K562 (cell line): ENCODE measurements around the gene PACSIN2. TPM values are rescaled to one million over a fixed set of nuclear protein-coding genes. Genes with fewer than 3 reads are reported as not detected.
A peak's percentile ranks its signal among the peaks of the same experiment; 100 is the strongest.

Source experiments
- ATAC-seq: fragments of 200-7000 bp; cut with Tn5 transposase; 3 replicates; pipeline ENCODE4 v1.9.1; 2020; ENCODE audit warnings: moderate library complexity
- BruUV-seq: library from RNA; stranded (reverse); fragments of 400-500 nt; replicated peaks from 2 replicates; lab custom pipeline; 2021; lab: Mats Ljungman, UMichigan
- CTCF ChIA-PET: fragments of 300-600 bp; formaldehyde crosslinking; extraction: SDS; loops from one replicate; lab custom pipeline; 2021; ENCODE audit warnings: low intra/inter-chr PET ratio; lab: Yijun Ruan, JAX
- POLR2A ChIA-PET: fragments of 300-600, 350-650 bp; sonication (Branson Sonifier 250); formaldehyde crosslinking; extraction: SDS; loops from one replicate; lab custom pipeline; 2021; ENCODE audit warnings: antibody characterized with exemption, inconsistent platforms; lab: Yijun Ruan, JAX
- DNase-seq, 4 experiments: peaks; one replicate each; pipeline versions ENCODE4 v3.0.0 to v3.0.0-alpha.2; 2011 to 2018; ENCODE audit warnings: low spot score in 3 of 4, mixed read lengths in 3 of 4; ENCODE audit errors: extremely low read depth in 1 of 4
- FAIRE-seq: peaks from 2 replicates; lab custom pipeline; 2011; peaks lifted over from hg19 to GRCh38; lab: Jason Lieb, UNC
- H2AFZ ChIP-seq: 2 replicates; pipeline ENCODE4 v1.6.0; 2011; ENCODE audit warnings: low read depth, low read length, control low read depth, inconsistent platforms
- H3K27ac ChIP-seq: fragments of 200-600 bp; 3 replicates; pipeline ENCODE4 v1.8.0; 2011; ENCODE audit warnings: low read depth, mild to moderate bottlenecking, control low read depth, inconsistent platforms, low read length, moderate library complexity, mixed read lengths; ENCODE audit errors: extremely low read depth
- H3K27me3 ChIP-seq, 2 experiments: fragments of 300-600 bp in 1 of 2; 2 replicates in 1 of 2; 3 replicates in 1 of 2; pipeline versions ENCODE4 v1.6.0 to v1.8.0; 2011; ENCODE audit warnings: inconsistent platforms in 2 of 2, low read length in 2 of 2, mild to moderate bottlenecking in 1 of 2, mixed read lengths in 1 of 2, moderate library complexity in 1 of 2; ENCODE audit not compliant: control insufficient read depth in 2 of 2, insufficient read depth in 2 of 2
- H3K36me3 ChIP-seq: fragments of 300-600 bp; 3 replicates; pipeline ENCODE4 v1.8.0; 2011; ENCODE audit warnings: mild to moderate bottlenecking, low read length, inconsistent platforms; ENCODE audit not compliant: control insufficient read depth, insufficient read depth
- H3K4me1 ChIP-seq, 2 experiments: fragments of 200-600 bp in 1 of 2; replicated peaks in 1 of 2; 2 replicates in 1 of 2; 3 replicates in 1 of 2; pipeline versions ENCODE4 v1.5.1 to v1.8.0; 2011; ENCODE audit warnings: inconsistent platforms in 2 of 2, low read length in 2 of 2, mild to moderate bottlenecking in 1 of 2, mixed read lengths in 1 of 2, moderate library complexity in 1 of 2; ENCODE audit not compliant: control insufficient read depth in 2 of 2, insufficient read depth in 2 of 2
- H3K4me2 ChIP-seq: 2 replicates; pipeline ENCODE4 v1.6.1; 2011; ENCODE audit warnings: low read length, control low read depth, inconsistent platforms, mixed read lengths; ENCODE audit not compliant: insufficient read depth
- H3K4me3 ChIP-seq: fragments of 200-600 bp; sonication (generic), shearing (Covaris generic); 2 replicates; pipeline ENCODE4 v1.5.1; 2016; ENCODE audit warnings: control low read depth, inconsistent platforms
- H3K79me2 ChIP-seq: fragments of 200-600 bp; 3 replicates; pipeline ENCODE4 v1.8.0; 2011; ENCODE audit warnings: low read length, inconsistent platforms; ENCODE audit not compliant: control insufficient read depth, insufficient read depth
- H3K9ac ChIP-seq, 2 experiments: 2 replicates each; pipeline versions ENCODE4 v1.6.0 to v1.6.1; 2011; ENCODE audit warnings: low read depth in 2 of 2, low read length in 2 of 2, control low read depth in 1 of 2, inconsistent platforms in 1 of 2, mild to moderate bottlenecking in 1 of 2, mixed read lengths in 1 of 2; ENCODE audit not compliant: insufficient read depth in 1 of 2
- H3K9me1 ChIP-seq: one replicate; pipeline ENCODE4 v1.6.0; 2011; ENCODE audit warnings: inconsistent platforms, mild to moderate bottlenecking, low read length, moderate library complexity; ENCODE audit not compliant: control insufficient read depth, insufficient read depth
- H3K9me3 ChIP-seq: replicated peaks from 2 replicates; pipeline ENCODE4 v1.5.1; 2011; ENCODE audit warnings: low read depth, low read length, inconsistent platforms; ENCODE audit not compliant: control insufficient read depth, insufficient read depth
- H4K20me1 ChIP-seq: replicated peaks from 2 replicates; pipeline ENCODE4 v1.6.1; 2011; ENCODE audit warnings: low read length, inconsistent platforms, mixed read lengths; ENCODE audit not compliant: control insufficient read depth, insufficient read depth
- ARID1B ChIP-seq: fragments of 450-650 bp; IDR thresholded peaks from 2 replicates; pipeline ENCODE4 v1.6.1; 2016; ENCODE audit warnings: antibody characterized with exemption, mild to moderate bottlenecking, inconsistent platforms
- ARNT ChIP-seq, 2 experiments: fragments of 450-650 bp; IDR thresholded peaks; 2 replicates each; pipeline ENCODE4 v1.6.1; 2016; ENCODE audit warnings: mild to moderate bottlenecking in 1 of 2
- ATF3 ChIP-seq, 2 experiments: fragments of 450-650 bp in 1 of 2; sonication (generic) in 1 of 2; formaldehyde crosslinking in 1 of 2; IDR thresholded peaks in 1 of 2; conservative IDR thresholded peaks in 1 of 2; 2 replicates each; pipeline versions ENCODE4 v1.6.1 to v1.8.1; 2016 to 2023; ENCODE audit warnings: mild to moderate bottlenecking in 2 of 2, moderate library complexity in 2 of 2, inconsistent platforms in 1 of 2, missing genetic modification reagents in 1 of 2
- FOSL1 ChIP-seq: fragments of 200-800 bp; sonication (Bioruptor generic); conservative IDR thresholded peaks from 2 replicates; pipeline ENCODE4 v1.6.1; 2016; ENCODE audit warnings: missing genetic modification characterization, missing compliant biosample characterization
- JUND ChIP-seq, 2 experiments: IDR thresholded peaks; 2 replicates in 1 of 2; 3 replicates in 1 of 2; pipeline ENCODE4 v1.6.1; 2011; ENCODE audit warnings: borderline replicate concordance in 2 of 2, low read depth in 2 of 2, low read length in 2 of 2, improper control_type of control experiment in 1 of 2, missing biosample characterization in 1 of 2, missing genetic modification characterization in 1 of 2, missing genetic modification reagents in 1 of 2
- MEIS2 ChIP-seq: fragments of 450-650 bp; IDR thresholded peaks from 2 replicates; pipeline ENCODE4 v1.6.1; 2014; ENCODE audit warnings: mild to moderate bottlenecking; ENCODE audit not compliant: partially characterized antibody
- NFE2L1 ChIP-seq: fragments of 450-650 bp; IDR thresholded peaks from 2 replicates; pipeline ENCODE4 v1.6.1; 2016; ENCODE audit warnings: missing genetic modification characterization, low read depth, mild to moderate bottlenecking, missing compliant biosample characterization, moderate library complexity, borderline replicate concordance
- SRSF9 ChIP-seq: fragments of 200-400 bp; formaldehyde crosslinking; IDR thresholded peaks from 2 replicates; pipeline ENCODE4 v1.6.1; 2017; ENCODE audit warnings: low read depth, low read length, borderline replicate concordance
- WGBS: fragments of 100-300 bp; shearing (Covaris generic); methylation state at CpG from one replicate; pipeline ENCODE4 v1.1.6; 2016; ENCODE audit warnings: low coverage, mixed read lengths; ENCODE audit not compliant: insufficient coverage; ENCODE audit errors: missing lambda C conversion rate; 5-methylcytosine and 5-hydroxymethylcytosine counted together
- in situ Hi-C: fragments of 300-500 bp; cut with MboI; formaldehyde crosslinking; loops from 4 replicates; pipeline ENCODE4 v1.15.0; 2018; ENCODE audit warnings: inconsistent platforms, mixed read lengths
- intact Hi-C: fragments of 100-400 bp; cut with micrococcal nuclease; formaldehyde crosslinking; loops from 2 replicates; pipeline ENCODE4 v1.14.2; 2022
- polyA plus RNA-seq, 8 experiments: library from polyadenylated mRNA; depleted of rRNA in 4 of 8; stranded (reverse) in 5 of 8; unstranded in 3 of 8; fragments of >200 nt; fragmentation: Nextera tagmentation in 2 of 8; fragmentation: Illumina TruSeq in 1 of 8; extraction: Ambion mirVana in 2 of 8; extraction: Trizol in 1 of 8; gene quantifications; 2 replicates each; pipeline versions ENCODE4 v1.2.1 to v1.2.3, GENCODE V29; 2011 to 2014; ENCODE audit warnings: inconsistent platforms in 1 of 8, missing spikeins in 1 of 8
- total RNA-seq, 7 experiments: library from RNA; depleted of rRNA in 6 of 7; stranded (reverse); fragments of >200 nt in 6 of 7; fragmentation: Illumina TruSeq in 2 of 7; extraction: Trizol in 2 of 7; gene quantifications; 2 replicates each; pipeline versions ENCODE4 v1.2.1 to v1.2.3, GENCODE V29; 2011 to 2021; ENCODE audit warnings: low replicate concordance in 1 of 7

Gene PACSIN2
- total and polyA plus RNA-seq, 9 of the 15 experiments (the other 6 are each of a cell fraction or from before 2014, with no cell fraction given) = 0.45 to 45.1 (median 23.9) TPM

GRCh38 chr22:42939941-42940653 is 74.9 kb downstream of the PACSIN2 start:
- DNase-seq (no peak), FAIRE-seq (no peak)
- H3K27ac ChIP-seq = no peak overlapping the region
- H3K9me3 ChIP-seq = no peaks in the 10 kb centered on the region
- no peaks in the 10 kb centered on the region for H3K9me1 ChIP-seq
- peak overlapping the region in 1 of 2 experiments; percentile 35; a peak in 1 of 4 replicates for H3K9ac ChIP-seq
- peaks cover 40% of the 10 kb centered on the region for H4K20me1 ChIP-seq
- in situ Hi-C loops = no loop called here
- POLR2A ChIA-PET = interaction anchor here (0.6 to 0.8 kb wide), 3 partner anchors 19 to 289 kb away, joined by 3 read pairs; no protein-coding TSS in a partner anchor
- peaks cover 26% of the 10 kb centered on the region for H3K79me2 ChIP-seq
- 29% methylated on average over 12 of the region's 12 CpGs for WGBS
- no peak overlapping the region for H3K4me3 ChIP-seq
- BruUV-seq = no TSS peak
- H2AFZ ChIP-seq = no peak overlapping the region
- TF ChIP-seq ARNT (IDR thresholded peaks at IDR 0.05) = no peak
- no peak for TF ChIP-seq NFE2L1 (tag)
- TF ChIP-seq ATF3 (IDR thresholded peaks at IDR 0.05) = peak; percentile 53; the same call in 1 of the 2 replicates
- TF ChIP-seq ATF3 (CRISPR knock-in tag; conservative IDR thresholded peaks at IDR 0.05) = no peak
- TF ChIP-seq JUND (IDR thresholded peaks at IDR 0.05; ENCODE audit: borderline replicate concordance, low read depth, low read length) = peak; percentile 22; the same call in 1 of the 2 replicates
- TF ChIP-seq JUND (tag; IDR thresholded peaks at IDR 0.05; ENCODE audit: borderline replicate concordance, low read depth, low read length) = peak; percentile 33; the same call in 1 of the 3 replicates
- TF ChIP-seq FOSL1 (tag) = 0 out of 2 replicates have a peak, but pooled peaks have one; percentile 35
- TF ChIP-seq MEIS2 = peak; percentile 22
- 0 out of 2 replicates have a peak, but pooled peaks have one; percentile 15 for TF ChIP-seq ARID1B
- TF ChIP-seq SRSF9 = no peak
- TF ChIP-seq, all 486 proteins: peak for 5
- CTCF ChIA-PET = no interaction called here
- intact Hi-C loops = no loop called here
- peak; percentile 61 for ATAC-seq
- no peak overlapping the region for H3K4me2 ChIP-seq
- peaks cover 15 to 28% of the 10 kb centered on the region in 2 experiments for H3K4me1 ChIP-seq
- no peaks in the 10 kb centered on the region for H3K27me3 ChIP-seq
- 0 out of 3 replicates have a peak, but pooled peaks cover 3% of the 10 kb centered on the region for H3K36me3 ChIP-seq
